Hepatocyte (in vitro differentiated cells): Measurements from ENCODE around the gene SPSB3. TPM values are rescaled to one million over a fixed set of nuclear protein-coding genes. Genes with fewer than 3 reads are reported as not detected.

Experiments
- DNase-seq: peaks from one replicate; pipeline ENCODE4 v3.0.0-alpha.2; 2016; ENCODE audit warnings: low spot score
- H2AFZ ChIP-seq: fragments of 200-600 bp; sonication (generic); 2 replicates; pipeline ENCODE4 v1.6.0; 2016; ENCODE audit warnings: antibody characterized with exemption, mild to moderate bottlenecking
- H3K27ac ChIP-seq: fragments of 200-600 bp; sonication (generic); 2 replicates; pipeline ENCODE4 v1.5.1; 2016; ENCODE audit warnings: mild to moderate bottlenecking
- H3K27me3 ChIP-seq: fragments of 200-600 bp; sonication (generic); 2 replicates; pipeline ENCODE4 v1.6.1; 2016
- H3K36me3 ChIP-seq: fragments of 200-600 bp; sonication (generic); replicated peaks from 2 replicates; pipeline ENCODE4 v1.5.1; 2016; ENCODE audit warnings: low read depth; ENCODE audit not compliant: insufficient read depth
- H3K4me1 ChIP-seq: fragments of 200-600 bp; sonication (generic); 2 replicates; pipeline ENCODE4 v1.5.1; 2016; ENCODE audit warnings: mild to moderate bottlenecking, moderate library complexity; ENCODE audit not compliant: insufficient read depth
- H3K4me2 ChIP-seq: fragments of 200-600 bp; sonication (generic); 2 replicates; pipeline ENCODE4 v1.6.0; 2016
- H3K4me3 ChIP-seq: fragments of 200-600 bp; sonication (generic); 2 replicates; pipeline ENCODE4 v1.5.1; 2016; ENCODE audit warnings: mild to moderate bottlenecking
- H3K79me2 ChIP-seq: fragments of 200-600 bp; sonication (generic); 2 replicates; pipeline ENCODE4 v1.6.0; 2017; ENCODE audit warnings: mild to moderate bottlenecking
- H3K9me2 ChIP-seq: fragments of 200-600 bp; sonication (generic); replicated peaks from 2 replicates; pipeline ENCODE4 v1.6.0; 2017; ENCODE audit warnings: mild to moderate bottlenecking; ENCODE audit not compliant: insufficient read depth
- H3K9me3 ChIP-seq: fragments of 200-600 bp; sonication (generic); 2 replicates; pipeline ENCODE4 v1.5.1; 2016; ENCODE audit warnings: low read depth, mild to moderate bottlenecking
- H4K20me1 ChIP-seq: fragments of 200-600 bp; sonication (generic); 2 replicates; pipeline ENCODE4 v1.6.0; 2016; ENCODE audit warnings: mild to moderate bottlenecking; ENCODE audit not compliant: insufficient read depth, poor library complexity, severe bottlenecking
- CTCF ChIP-seq: fragments of 200-600 bp; sonication (generic); IDR thresholded peaks from 2 replicates; pipeline ENCODE4 v1.5.1; 2016; ENCODE audit warnings: antibody characterized with exemption, mild to moderate bottlenecking; ENCODE audit not compliant: poor library complexity
- EZH2 ChIP-seq: fragments of 200-600 bp; sonication (generic); IDR thresholded peaks from 2 replicates; pipeline ENCODE4 v1.6.1; 2016; ENCODE audit warnings: antibody characterized with exemption, mild to moderate bottlenecking, borderline replicate concordance
- EZH2phosphoT487 ChIP-seq: fragments of 200-600 bp; sonication (generic); IDR thresholded peaks from one replicate; pipeline ENCODE4 v1.6.1; 2018; ENCODE audit warnings: antibody characterized with exemption, mild to moderate bottlenecking, low read depth, moderate library complexity; ENCODE audit not compliant: unreplicated experiment, severe bottlenecking
- WGBS: methylation state at CpG from one replicate; pipeline ENCODE4 v1.1.6; 2016; ENCODE audit warnings: low lambda C conversion rate; ENCODE audit errors: missing lambda C conversion rate; 5-methylcytosine and 5-hydroxymethylcytosine counted together
- polyA plus RNA-seq: library from polyadenylated mRNA; unstranded; fragments of >200 nt; fragmentation: Nextera tagmentation; extraction: Ambion mirVana; gene quantifications from 2 replicates; pipeline ENCODE4 v1.2.1, GENCODE V29; 2016
- total RNA-seq: library from RNA; depleted of rRNA; stranded (reverse); fragments of >200 nt; gene quantifications from 2 replicates; pipeline ENCODE4 v1.2.3, GENCODE V29; 2014

Gene SPSB3
- total and polyA plus RNA-seq, 2 experiments from 2014 or later: 38.8 to 64.6 TPM

GRCh38 chr16:1828645-1829410 lies 46.5 kb upstream of the SPSB3 start:
- Histone ChIP-seq H3K79me2 (peaks cover 65% of the 10 kb centered on the region), H3K4me1 (peaks cover 25% of the 10 kb centered on the region), H3K36me3 (no peaks in the 10 kb centered on the region), H3K9me2 (no peaks in the 10 kb centered on the region), H4K20me1 (no peaks in the 10 kb centered on the region), H3K27ac (peak overlapping the region; percentile 91), H2AFZ (no peak overlapping the region), H3K27me3 (no peaks in the 10 kb centered on the region), H3K4me2 (peak overlapping the region; percentile 95), H3K4me3 (peak overlapping the region; percentile 13), H3K9me3 (no peaks in the 10 kb centered on the region)
- DNase-seq: peak; percentile 65
- WGBS: 48% methylated on average over 11 of the region's 11 CpGs
- TF ChIP-seq CTCF (no peak), EZH2phosphoT487 (no peak), EZH2 (no peak)

GRCh38 chr16:1826691-1827573 lies 44.6 kb upstream of the SPSB3 start, which contains the start of the genes FAHD1 and HAGH:
Gene FAHD1, plus strand, starts transcription at chr16:1827206. Its CDS starts 33 bp downstream, at chr16:1827239.
Gene HAGH, minus strand, starts transcription at chr16:1826825. Its CDS starts 38 bp downstream, at chr16:1826787.
- peak within 1 kb of the TSS; percentile 91 for H3K27ac ChIP-seq
- peak within 1 kb of the TSS; percentile 96 for H2AFZ ChIP-seq
- peaks cover 75% of the 10 kb centered on the region for H3K79me2 ChIP-seq
- H3K27me3 ChIP-seq: no peaks in the 10 kb centered on the region
- H3K4me1 ChIP-seq: peaks cover 13% of the 10 kb centered on the region
- WGBS: 3% methylated on average over 77 of the region's 104 CpGs
- H4K20me1 ChIP-seq: no peaks in the 10 kb centered on the region
- no peak for TF ChIP-seq EZH2
- TF ChIP-seq CTCF: no peak
- no peak for TF ChIP-seq EZH2phosphoT487
- peak within 1 kb of the TSS; percentile 95 for H3K4me2 ChIP-seq
- DNase-seq: peak; percentile 97
- no peaks in the 10 kb centered on the region for H3K36me3 ChIP-seq
- H3K4me3 ChIP-seq: peak within 1 kb of the TSS; percentile 99
- H3K9me3 ChIP-seq: no peaks in the 10 kb centered on the region
- no peaks in the 10 kb centered on the region for H3K9me2 ChIP-seq

GRCh38 chr16:1825864-1826690 lies 43.7 kb upstream of the SPSB3 start:
- no peaks in the 10 kb centered on the region for H3K36me3 ChIP-seq
- H3K79me2 ChIP-seq: peaks cover 66% of the 10 kb centered on the region
- no peaks in the 10 kb centered on the region for H3K9me3 ChIP-seq
- peak overlapping the region; percentile 11 for H2AFZ ChIP-seq
- H3K4me2 ChIP-seq: peak overlapping the region; percentile 95
- peak overlapping the region; percentile 62 for H3K27ac ChIP-seq
- no peaks in the 10 kb centered on the region for H3K27me3 ChIP-seq
- TF ChIP-seq EZH2 (no peak), EZH2phosphoT487 (no peak), CTCF (no peak)
- peaks cover 13% of the 10 kb centered on the region for H3K4me1 ChIP-seq
- 7% methylated on average over 68 of the region's 96 CpGs for WGBS
- no peaks in the 10 kb centered on the region for H3K9me2 ChIP-seq
- peak overlapping the region; percentile 52 for H3K4me3 ChIP-seq
- no peaks in the 10 kb centered on the region for H4K20me1 ChIP-seq
- DNase-seq: peak; percentile 90
